GM19240 (cell line): ENCODE measurements around the gene ZFAND5.

Source experiments
- DNase-seq: peaks from one replicate; pipeline ENCODE4 v3.0.0; 2011; ENCODE audit warnings: low spot score; ENCODE audit not compliant: insufficient read length

ZFAND5 gene

DNA sequence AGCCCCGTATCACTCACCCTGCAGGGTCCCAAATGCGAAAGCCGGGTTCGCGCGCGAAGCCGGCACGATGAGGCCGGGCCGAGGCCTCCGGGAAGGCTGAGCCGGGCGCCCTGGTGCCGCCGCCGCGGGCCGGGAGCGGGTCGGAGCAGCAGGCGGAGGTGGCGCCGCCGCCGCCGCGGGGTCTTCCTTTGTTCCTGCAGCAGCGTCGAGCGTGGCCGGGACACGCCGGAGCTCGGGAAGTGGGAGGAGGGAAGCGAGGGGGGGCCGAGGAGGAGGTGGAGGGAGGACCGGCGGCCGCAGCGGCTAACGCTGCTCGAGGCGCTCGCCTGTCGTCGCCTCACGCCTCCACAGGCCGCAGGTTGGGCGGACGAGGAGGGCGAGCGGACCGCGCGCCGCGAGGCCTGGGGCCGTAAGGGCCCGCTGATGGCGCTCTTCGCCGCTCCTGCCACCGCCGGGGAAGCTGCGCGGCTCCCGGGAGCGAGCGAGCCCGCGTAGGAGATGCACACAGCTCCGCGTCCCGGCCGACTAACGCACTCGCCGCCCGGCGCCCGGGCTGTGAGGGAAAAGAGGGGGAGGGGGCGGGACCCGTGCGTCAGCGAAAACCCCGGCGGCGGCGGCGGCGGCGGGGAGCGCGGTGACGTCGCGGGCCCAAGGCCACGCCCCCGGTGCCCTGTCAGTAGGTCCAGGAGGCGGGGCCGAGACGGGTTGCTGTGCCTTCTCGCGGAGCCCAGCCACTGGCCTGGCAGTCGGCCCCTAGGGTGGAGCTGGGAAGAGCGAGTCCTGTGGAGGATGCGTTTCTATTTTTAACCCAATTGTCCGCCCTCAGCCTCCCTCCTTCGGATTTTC lies at the start of gene ZFAND5:
Gene ZFAND5 (minus strand): TSS at position 530 of the 846 bp plus-strand sequence. CDS start 4,430 bp downstream, outside the sequence.
- DNase-seq, result peak; percentile 81

DNA sequence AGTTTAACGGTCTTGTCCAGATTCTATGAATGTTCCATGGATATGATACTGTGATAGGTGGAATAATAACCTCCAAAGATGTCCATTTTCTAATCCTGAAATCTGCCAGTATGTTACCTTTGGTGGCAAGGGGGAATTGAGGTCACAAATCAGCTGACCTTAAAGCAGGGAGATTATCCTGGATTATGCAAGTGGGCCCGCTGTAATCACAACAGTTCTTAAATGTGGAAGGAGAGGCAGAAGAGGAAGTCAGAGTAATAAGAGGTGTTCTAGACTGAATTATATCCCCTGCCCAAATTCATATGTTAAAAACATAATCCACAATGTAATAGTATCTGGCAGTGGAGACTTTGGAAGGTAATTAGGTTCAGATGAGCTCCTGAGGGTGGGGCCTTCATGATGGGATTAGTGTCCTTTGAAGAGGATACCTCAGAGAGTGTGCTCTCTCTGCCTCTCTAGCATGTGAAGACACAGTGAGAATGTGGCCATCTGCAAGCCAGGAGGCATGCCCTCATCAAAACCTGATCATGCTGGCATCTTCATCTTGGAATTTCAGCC lies 47.6 kb upstream of the ZFAND5 start:
- DNase-seq, result no peak

- DNase-seq, result no peak
These were observed 45.2 kb upstream of the ZFAND5 start for GRCh38 chr9:72410214-72410613.

DNA sequence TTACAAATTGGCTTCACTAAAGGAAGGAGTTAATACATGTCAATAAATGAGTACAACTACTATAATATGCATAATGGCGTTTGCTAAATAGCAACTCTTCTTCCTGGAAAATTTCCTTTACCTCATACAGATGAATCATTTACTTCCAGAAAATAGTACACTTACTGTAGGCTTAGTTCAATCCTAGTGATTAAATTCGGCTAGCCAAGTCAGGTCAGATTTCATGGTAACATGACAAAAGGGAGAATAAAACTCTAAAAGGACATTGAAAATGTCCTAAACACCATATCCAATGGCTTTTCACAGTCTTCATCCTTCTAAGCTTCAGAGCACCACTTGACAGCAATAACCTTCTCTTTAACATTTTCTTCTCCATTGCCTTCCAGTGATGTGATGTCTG lies 42.1 kb upstream of the ZFAND5 start:
- no peak for DNase-seq

- DNase-seq, result no peak
These were observed 37.7 kb upstream of the ZFAND5 start for GRCh38 chr9:72402744-72403143.

GRCh38 chr9:72401396-72401795 lies 36.4 kb upstream of the ZFAND5 start:
- DNase-seq, result no peak

DNA sequence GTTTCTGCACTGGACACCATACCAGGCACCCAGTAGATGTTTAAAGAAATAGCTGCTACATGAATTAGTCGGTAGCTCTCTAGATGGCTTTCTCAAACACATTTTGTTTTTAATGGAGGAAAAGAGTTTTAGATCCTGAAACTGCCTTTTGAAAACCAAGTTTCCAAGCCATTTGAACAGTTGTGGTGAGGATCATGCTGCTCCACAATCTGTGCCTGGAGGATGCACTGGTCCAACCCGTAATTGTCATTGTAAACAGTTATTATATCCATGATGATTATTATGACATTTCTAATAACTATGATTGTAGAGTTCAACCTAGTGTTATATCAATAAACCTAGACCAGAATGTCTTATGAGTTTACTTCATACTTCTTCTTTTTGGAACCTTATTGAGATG lies 35.9 kb upstream of the ZFAND5 start:
- DNase-seq, result no peak

GRCh38 chr9:72399391-72399790 lies 34.4 kb upstream of the ZFAND5 start:
- no peak for DNase-seq

DNA sequence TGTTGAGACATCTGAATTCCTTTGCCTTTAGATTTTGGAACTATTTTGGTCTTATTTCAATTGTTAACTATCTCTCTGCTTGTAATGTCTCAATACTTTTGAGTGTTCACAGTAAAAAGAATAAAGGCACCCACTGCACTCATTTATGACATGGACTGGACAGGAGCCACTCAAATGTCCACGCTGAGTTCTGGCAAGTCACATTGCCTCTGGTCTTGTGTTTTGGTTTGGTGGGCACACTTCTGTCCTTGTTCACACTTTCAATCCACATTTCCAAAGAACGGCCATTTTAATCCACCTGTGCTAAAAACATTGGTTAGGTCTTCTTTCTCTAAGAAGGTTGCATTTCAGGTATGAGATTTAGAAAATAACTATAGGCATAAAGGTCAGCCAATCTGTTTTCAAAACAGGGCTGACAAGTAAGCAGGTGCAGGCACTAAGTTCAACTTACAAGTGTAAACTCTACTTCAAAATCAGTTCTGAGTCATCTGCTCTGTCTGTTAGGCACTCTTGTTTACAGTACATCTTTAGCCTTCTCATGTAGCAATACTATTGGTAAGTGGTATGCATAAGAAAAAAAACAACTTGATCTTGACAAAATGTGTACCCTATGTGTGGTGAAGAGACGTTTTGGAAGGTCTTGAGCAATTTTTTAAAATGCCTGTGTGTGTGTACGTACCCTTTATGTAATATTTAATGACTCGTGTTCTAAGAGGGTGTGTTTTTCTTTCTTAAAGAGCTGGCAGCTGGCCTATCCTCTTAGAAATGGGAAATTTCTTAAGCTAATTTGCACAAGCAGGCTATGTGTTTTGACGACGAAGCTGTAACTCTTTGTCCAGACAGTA lies 31.5 kb upstream of the ZFAND5 start:
- no peak for DNase-seq

GRCh38 chr9:72394066-72394465 lies 29.1 kb upstream of the ZFAND5 start:
- DNase-seq, result no peak

DNA sequence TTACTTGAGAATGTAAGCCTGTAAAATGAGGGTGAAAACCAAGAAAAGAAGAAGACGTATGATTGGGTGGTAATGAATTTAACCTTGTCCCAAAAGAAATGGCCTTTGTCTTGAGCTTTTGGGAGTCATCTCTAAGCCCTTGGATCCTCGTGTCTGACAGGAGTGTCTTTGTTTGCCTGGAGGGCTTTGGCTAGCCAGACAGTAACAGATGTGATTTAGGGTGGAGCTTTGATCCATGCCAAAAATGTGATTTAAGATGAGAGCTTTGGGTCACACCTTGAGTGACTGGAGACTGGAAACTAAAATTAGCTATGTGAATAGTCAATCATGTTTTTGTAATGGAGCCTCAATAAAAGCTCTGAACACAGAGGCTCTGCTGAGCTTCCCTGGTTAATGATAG lies 25.9 kb upstream of the ZFAND5 start:
- DNase-seq, result no peak

- DNase-seq, result no peak
These were observed 21.2 kb upstream of the ZFAND5 start for GRCh38 chr9:72386186-72386585.

GRCh38 chr9:72384710-72385485 lies 19.9 kb upstream of the ZFAND5 start:
- DNase-seq, result no peak

GRCh38 chr9:72383978-72384709 lies 19.1 kb upstream of the ZFAND5 start:
- no peak for DNase-seq

DNA sequence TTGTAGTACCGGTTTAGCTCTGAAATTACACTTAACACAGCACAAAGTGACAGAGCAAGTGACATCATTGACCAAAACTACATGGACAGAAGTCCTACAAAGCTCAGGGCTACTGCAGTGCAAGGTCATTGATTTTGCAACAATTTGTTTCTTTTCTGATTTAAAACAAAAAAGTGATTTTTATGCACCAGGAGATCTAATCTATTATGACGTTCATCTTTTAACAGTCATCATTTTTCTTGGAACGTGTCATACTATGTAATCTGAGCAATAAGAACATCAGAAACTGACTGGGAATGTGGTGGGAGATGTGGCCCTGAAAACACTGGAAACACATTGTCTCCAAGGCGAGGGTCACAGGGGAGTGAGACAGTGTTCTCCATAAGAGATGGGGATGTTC lies 17.4 kb upstream of the ZFAND5 start:
- no peak for DNase-seq

GRCh38 chr9:72377041-72377440 lies 12.0 kb upstream of the ZFAND5 start:
- DNase-seq, result no peak

GRCh38 chr9:72371151-72371550 lies 6.1 kb upstream of the ZFAND5 start:
- DNase-seq, result no peak

DNA sequence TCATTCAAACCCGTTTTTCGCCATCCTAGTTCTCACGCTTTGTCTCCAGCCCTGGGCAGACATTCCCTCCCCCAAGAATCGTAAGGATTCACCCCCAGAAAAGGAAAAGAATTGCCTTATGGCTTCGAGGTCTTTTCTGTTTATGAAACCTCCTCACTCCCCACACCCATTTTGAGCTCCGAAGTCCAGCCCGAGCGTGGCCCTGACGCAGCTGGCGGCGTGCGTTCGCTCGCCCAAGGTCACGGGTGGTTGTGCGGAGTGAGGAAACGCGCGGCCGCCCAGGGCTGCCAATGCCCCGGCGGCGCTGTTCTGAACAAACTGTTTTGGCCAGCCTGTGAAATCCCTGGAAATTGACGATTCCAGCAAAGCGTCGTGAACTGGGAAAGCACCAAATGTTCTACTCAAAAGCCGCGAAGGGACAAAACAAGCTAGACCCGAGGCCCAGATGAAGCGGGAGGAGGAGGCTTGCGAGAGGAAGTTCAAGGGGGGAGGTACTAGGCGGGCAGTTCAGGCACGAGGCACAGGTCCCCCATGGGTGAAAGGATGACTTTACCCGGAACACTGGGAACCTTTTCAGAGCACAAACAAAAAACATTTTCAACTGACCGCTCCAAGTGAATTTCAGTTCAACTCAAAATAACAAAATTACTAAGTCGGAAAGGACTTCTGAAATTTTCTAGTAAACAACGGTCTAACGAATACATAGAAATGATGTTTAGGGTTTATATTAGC lies 683 bp upstream of the ZFAND5 start:
- peak; percentile 41 for DNase-seq

GRCh38 chr9:72363908-72364678 lies 915 bp downstream of the ZFAND5 start:
- DNase-seq, result peak; percentile 25
